NCI-H2107 treated with DMSO at 0.1 percent for 48 hours (cell line): ENCODE measurements around the gene XKRX.

Source experiments
- DNase-seq: peaks from one replicate; lab custom pipeline; 2025; ENCODE audit not compliant: unreplicated experiment; lab: John Stamatoyannopoulos, UW

The XKRX gene

DNA sequence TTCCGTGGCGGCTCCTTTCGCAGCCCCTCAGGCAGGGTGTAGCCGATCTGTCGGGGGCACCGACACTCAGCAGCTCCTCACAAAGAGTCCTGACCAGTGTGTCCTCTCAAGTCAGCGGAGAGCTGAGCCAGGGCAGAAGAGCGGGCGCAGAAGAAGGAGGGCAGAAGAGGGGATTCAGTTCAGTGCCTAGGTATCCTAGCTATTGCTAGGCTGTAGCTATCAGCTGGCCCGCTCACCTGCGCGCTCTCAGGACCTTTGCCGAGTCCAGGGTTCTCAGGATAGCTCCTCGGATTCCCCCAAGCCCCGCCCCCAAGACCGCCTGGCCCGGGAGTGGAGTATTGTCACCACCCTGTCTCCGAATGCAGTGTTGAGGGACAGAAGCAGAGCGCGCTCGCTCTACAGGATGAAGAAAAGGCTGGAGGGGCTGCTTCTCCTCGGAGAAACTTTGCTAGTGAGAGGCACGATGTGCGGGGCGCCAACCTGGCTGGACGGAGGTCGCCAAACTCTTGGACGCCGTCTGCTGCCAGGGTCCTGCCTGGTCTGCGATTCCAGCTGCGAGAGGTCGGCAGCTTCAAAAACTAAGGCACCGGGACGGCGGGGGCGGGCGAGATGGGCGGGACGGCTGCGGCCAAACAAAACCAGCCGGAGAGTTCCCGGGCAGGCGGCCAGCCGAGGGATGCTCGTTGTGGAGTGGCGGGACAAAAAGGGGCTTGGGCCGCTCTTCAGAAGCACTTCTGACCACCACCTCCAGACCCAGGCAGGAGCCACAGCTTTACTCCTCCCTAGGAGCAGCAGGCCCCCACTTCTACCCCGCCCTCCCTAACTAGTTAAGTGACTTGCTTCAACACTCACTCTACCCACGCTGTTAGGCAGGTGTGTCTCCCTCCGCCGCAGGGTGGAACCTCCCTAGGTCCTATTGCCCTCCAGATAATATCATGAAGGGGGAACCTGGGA, at the start of gene XKRX:
TSS of gene XKRX (minus strand) at position 258 of the 954 bp plus-strand sequence. CDS start 613 bp downstream, outside the sequence.
- DNase-seq = peak; percentile 33

DNA sequence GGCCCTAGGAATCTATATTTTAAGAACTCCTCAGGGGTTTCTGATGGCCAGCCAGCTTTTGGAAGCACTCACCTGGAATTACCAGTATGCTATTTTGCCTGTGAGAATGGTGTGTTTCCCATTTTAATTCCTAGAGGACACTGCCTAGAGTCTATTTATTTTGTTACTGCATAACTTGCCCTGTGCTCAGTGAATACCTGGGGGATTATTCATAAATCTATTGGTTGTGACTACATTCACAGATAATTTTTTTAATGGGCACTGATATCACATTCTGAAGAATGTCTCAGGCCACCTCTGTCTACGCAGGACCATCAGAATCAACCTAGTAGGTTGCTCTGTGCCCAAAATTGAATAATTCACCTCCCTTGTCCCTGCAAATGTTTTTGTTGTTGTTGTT, 47.5 kb upstream of the XKRX start:
- no peak for DNase-seq

DNA sequence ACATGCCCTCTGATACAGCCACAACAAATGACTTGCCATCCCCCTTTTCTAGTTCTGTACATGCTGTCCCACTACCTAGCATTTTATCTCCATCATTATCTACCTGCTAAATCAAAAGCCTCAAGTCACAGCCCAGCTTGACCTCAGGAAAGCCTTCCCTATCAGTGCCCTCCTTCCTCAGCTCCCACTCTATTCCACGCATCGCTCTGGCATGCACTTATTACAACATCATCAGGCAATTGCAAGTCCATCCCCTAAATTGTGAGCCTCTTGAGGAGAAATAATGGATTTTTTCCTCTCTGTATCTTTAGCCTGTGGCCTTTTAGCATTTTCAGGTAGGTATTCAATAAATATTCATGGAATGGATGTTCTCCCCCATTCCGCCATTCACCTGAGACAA, 46.5 kb upstream of the XKRX start:
- no peak for DNase-seq

DNA sequence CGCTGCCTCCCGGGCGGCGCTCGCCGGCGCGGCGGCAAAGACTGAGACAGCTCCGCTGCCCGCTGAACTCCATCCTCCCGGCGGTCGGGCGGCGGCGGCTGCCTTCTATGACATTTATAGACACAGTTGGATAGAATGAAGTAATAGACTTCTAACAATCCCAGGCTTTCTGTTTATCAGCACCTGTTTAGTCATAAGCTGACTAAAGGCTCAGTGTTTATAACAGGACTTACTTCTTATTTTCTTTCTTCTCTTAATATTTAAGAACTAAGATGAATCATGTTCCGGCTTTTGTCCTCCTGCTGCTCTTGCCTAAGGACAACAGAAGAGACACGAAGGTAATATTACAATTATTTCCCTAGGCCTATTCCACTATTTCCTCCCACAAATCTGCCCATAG, 44.7 kb upstream of the XKRX start:
- no peak for DNase-seq

DNA sequence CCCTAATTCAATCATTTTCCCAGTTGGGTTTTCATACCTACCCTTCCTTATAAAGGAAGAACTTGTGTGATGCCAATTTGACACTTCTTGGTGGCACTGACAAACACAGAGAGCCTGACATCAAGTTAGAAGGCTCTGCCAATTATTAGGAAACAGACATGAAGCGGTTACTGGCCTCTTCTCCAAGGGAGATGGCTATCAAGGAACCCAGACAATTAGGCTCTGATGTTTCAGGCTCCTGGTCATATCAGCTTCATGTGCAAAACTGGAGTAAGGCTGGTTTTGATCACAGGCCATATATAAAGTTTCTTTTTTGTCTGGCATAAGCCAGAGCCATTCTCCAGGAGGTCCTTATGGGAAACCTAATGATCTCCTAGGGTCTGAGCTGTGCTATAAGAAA, 41.2 kb upstream of the XKRX start:
- no peak for DNase-seq

DNA sequence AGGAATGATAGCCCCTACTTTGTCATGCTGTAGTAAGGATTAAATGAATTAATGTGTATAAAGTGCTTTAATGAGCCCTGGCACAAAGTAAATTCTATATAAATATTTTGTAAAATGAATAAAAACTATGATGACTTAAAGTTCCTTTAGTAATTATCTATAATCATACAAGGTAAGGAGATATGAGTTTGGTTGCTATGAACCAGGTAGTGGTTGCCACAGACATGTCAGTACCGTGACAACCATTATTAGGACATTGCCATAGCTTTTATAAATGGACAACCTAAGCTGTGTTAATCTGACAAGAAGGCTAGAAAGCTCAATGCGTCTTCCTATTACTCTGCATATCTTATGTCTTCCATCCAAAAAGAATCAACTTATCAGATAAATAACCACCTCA, 40.7 kb upstream of the XKRX start, which contains the start of gene ARL13A:
TSS of gene ARL13A (plus strand) at position 301 of the 400 bp plus-strand sequence. CDS start 3,982 bp downstream, outside the sequence.
- no peak for DNase-seq

DNA sequence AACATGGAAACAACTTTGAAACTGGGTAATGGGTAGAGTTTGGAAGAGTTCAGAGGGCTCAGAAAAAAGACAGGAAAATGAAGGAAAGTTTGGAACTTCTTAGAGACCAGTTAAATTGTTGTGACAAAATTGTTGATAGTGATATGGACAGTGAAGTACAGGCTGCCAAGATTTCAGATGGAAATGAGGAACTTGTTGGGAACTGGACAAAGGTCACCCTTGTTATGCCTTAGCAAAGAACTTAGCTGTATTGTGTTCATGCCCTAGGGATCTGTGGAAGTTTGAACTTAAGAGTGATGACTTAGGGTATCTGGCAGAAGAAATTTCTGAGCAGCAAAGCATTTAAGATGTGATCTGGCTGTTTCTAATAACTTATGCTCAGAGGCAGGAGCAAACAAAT, 35.6 kb upstream of the XKRX start:
- no peak for DNase-seq

DNA sequence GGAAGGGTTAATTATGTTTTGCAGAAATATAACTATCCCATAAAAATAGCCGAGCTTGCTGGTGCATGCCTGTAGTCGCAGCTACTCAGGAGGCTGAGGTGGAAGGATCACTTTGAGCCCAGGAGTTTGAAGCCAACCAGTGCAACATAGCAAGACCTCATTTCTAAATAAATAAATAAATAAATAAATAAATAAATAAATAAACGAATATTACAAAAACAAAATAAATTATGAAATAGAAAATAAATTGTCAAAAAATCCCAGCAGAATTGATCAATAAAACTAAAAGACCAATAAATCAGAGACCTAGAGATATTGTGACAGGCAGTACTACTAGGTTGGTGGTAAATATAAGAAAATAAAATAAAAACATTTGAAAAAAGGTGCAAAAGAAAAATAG, 34.1 kb upstream of the XKRX start:
- DNase-seq = no peak

DNA sequence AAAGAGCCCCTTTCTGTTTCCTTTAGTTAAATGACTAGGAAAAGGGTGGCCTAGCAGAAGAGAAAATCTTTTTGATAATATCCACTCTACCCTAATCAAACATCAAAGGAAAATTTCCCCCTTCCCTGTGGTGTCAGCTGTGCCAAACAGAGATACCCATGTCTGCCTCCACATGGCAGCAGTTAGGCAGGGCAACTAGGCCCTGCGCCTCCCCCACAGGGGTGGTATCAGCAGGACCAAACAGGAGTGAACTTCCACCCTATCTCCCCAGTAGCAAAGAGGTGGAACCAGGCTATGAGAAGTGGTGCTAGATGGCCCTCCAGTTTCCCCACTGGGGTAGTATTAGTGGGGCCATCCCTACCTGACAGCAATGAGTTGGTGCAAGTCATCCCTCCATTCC, 19.8 kb upstream of the XKRX start:
- no peak for DNase-seq

DNA sequence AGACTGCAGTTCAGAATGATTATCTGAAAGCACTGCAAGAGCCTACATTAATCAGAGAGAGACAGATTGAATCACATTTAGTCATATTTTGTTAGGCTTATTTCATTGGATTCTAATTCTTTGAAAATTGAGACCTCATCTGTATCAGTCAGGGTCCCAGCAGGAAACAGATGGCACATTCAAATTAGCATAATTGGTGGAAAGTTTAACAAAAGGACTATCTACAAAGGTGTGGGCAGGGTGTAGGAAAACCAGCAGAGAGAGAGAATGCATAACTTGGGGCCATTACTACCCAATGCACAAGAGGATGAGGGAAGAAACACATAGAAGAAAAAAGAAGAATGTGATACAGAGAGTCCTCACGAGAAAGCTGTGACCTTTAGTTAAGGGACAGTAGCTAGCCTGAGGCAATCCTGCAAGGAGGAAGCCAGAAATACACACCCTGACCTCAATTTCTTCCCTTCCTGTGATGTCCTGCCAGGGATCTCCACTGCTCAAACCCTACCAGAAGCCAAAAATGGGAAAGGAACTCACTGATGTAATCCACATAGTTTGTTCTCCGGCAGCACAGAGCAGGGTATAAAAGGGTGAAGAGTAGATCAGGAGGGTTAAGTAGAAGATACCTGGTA, 17.7 kb upstream of the XKRX start:
- no peak for DNase-seq

DNA sequence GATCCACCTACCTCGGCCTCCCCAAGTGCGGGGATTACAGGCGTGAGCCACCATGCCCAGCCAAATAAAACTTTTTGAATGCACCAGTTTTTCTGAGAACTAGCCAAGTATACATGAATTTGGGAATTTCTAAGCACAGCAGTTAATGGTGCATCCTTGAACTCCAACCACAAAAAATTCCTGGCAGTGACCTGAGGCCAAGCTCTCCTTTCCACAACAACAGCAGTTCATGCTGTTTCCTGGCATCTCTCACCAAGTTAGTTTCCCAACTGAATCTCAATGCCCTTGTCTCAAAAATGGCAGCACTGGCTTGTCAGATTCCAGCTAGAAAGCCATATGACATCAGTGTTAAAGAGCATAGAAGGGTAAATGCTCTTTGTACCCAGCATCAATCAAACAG, 15.9 kb upstream of the XKRX start:
- DNase-seq = no peak

DNA sequence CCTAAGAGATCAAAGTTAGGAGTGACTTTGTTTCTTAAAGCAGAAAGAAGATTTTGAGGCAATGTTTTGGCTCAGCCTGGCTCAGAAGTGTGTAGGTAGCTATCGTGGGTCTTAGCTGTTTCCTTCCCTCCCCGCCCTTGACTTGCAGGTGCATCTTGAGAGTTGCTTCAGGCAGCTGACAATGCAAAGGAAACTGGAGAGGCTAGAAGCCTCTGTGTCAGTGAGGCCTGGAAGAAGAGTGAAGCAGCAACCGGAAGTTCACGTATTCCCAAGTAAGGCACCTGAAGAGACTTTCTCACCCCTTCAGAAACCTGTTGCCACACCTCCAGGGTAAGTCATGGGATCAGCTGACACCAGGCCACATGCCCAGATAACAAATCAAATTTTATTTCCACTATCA, 10.6 kb upstream of the XKRX start:
- DNase-seq = no peak

DNA sequence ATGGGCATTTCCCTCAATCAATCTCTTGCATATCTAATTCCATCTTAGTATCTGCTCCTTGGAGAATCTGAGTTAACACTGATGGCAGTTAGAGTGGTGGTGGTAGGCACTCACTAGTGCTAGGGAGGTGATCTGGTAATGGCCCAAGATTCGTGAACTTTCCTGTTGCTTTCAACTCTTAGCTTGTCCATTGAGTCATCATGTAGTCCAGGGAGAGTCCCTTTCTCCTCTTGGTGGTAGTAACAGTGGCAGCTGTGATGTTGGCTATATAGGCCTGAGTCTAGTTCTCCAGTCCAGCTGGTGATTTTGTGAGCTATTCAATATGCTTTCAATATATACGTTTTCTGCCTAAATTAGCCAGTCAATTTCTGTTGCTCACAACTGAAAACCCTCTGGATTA, 7.0 kb upstream of the XKRX start:
- DNase-seq = no peak

DNA sequence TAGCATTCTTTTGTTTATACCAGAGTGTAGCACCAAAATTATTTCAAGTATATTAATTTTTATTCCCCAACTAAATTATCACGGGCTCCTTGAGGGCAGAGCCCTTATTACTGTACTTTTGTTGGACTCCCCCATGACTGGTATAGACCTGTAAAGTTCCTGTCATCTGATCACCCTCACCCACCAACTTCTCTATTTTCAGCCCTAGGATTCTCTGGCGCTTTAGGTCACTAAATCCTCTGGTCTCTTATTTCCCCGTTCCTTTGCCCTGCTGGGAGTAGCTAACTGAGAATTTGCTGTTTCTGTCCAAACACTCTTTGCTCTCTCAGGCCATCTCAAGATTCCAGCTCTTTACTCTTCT, 3.2 kb upstream of the XKRX start:
- DNase-seq = no peak

DNA sequence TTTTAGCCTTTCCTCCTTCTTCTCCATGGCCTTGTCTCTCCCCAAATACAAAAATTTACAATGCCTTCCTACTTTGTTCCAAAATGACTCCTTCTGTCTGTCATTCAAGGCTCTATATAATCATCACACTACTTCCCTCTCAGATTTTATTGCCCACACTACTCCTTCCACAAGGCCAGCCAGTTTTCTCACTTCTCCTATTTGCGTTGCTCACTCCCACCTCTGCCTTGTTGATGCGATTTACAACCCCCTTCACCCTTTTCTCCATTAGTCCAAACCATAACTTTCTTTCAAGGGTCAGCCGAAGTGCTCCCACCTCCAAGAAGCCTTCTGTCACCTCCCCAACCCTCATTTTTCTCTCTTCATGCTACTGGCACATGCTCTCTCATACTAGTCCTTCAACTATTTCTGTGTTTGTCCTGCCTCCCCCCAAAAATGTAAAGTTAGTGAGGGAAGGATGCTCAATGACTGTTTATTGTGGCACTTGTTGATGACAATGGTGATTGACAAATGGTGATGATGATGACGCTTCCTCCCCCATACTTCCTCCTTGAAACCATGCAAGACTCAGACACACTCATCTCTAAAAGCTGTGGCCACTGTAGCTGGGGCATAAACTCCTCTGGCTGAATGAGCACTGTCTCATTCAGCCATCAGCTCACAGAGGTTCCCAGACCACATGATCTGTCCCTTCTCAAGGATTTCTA, 2.7 kb upstream of the XKRX start:
- no peak for DNase-seq

DNA sequence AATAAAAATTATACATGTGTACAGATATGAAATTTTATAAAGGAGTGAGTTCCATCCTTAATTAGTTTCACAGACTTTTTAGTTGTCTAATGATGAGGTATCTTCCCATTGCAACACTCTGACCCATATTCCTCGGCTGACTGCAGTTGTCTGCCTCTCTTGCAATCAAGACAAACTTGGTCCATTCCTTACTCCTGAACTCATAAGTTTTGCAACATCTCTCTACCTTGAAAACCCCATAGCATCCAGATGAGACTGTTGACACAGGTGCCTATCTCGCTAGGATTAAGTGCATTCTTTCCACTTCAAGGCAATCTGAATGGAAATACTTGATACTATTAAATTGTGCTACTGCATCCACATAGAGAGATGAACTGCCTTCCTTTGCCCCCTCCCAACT, 2.3 kb downstream of the XKRX start:
- no peak for DNase-seq

DNA sequence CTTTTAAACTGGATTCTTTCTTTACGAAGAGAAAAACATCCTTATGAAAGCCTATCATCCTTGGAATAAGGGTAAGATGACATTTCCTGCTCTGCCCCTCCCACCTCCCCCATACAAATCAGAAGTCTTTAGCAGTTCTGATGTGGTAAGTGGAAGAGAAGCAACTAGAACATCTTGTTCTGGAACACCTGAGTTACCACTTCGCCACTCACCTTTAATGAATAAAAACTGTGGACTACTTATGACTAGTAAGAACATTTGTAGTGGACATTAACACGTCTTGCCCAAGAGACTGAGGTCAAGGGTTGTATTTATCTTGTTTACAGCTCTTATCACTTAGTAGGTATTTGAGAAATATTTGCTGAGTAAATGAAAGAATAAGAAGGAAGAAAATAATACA, 4.3 kb downstream of the XKRX start:
- DNase-seq = no peak

DNA sequence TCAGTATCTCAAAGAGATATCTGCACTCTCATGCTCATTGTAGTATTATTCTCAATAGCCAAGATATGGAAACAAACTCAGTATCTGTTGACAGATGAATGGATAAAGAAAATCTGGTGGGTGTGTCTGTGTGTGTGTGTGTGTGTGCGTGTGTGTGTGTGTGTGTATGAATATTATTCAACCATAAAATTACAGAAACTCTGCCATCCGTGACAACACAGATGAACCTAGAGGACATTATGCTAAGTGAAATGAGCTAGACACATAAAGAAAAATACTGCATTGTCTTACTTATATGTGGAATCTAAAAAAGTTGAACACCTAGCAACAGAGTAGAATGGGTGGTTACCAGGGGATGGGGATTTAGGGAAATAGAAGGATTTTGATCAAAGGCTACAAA, 13.2 kb downstream of the XKRX start:
- DNase-seq = no peak

DNA sequence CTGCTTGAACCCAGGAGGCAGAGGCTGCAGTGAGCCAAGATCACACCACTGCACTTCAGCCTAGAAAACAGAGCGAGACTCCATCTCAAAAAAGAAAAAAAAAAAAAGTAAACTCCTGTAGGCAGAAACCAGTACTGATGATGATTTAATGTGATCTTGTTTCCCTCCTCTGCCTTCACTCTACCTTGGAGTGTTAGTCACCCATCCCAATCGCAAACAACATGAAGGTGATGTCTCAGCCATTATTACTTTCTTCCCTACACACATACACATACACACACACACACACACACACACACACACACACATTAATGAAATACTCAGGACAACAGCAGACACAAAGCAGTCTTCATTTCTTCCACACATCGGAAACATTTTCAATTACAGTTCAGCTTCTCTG, 15.6 kb downstream of the XKRX start:
- no peak for DNase-seq

DNA sequence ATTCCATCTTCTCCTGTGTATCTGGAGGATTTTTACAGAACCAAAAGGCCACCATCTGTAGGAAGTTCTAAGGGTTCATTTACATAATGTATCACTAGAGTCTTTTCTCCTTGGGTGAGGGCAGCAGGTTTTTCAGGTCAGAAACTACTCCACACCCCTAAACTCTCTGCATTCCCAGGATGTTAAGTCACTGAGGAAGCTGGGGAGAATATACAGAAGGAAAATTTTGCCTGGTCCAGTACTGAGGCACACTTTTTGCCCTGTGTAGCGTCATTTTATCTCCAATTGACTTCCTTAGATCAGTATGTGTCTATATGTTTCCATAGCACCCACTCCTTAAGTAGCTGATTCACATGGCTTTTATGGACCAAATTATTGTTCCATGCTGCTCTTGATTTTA, 17.0 kb downstream of the XKRX start:
- no peak for DNase-seq

DNA sequence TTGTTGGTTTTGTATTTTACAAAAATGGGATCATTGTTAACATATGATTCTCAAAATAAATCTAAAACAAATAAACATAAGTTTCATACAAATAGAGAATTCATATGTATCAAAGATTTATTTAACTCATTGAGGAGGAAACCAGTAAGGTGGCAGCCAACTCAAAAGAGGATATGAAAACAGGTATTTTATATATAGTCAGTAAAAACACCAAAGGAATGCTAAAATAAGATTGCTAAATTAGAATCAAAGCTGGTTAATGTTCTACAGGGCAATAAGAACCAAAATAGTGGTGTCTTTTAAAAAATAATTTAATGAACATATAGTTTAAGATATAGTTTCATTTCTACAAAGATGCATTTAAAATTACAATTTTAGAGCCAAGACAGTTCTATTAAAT, 23.1 kb downstream of the XKRX start:
- DNase-seq = no peak

DNA sequence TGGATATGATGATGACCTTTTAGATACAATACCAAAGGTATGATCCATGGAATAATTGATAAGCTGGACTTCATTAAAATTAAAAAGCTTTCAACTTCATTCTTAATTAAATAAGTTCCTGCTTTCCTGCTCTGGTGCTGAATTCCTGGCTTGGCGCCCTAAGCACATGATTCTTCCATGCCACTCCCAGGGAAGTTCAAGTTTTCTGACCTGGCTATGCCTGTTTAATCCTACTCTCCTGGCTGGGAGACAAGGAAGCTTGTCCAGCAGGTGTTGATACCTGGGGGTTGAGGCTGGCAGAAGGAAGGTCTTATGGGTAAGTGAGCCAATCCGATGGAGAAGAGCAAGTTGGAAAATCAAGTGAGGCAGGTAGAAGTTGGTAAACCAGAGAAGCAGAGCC, 24.3 kb downstream of the XKRX start:
- no peak for DNase-seq
